HG03354 (cell line): ENCODE results near the gene PDE4B.
"Not testable (repeated sequence)": the region's sequence is repeated elsewhere in the genome, so short reads cannot be mapped to it uniquely, and the experiment has no call there.

Experiments
- ATAC-seq: cut with Tn5 transposase; IDR thresholded peaks from one replicate; pipeline ENCODE4 v1.9.1; 2021; ENCODE audit warnings: mild to moderate bottlenecking; ENCODE audit not compliant: unreplicated experiment, poor library complexity, severe bottlenecking

The PDE4B gene

DNA sequence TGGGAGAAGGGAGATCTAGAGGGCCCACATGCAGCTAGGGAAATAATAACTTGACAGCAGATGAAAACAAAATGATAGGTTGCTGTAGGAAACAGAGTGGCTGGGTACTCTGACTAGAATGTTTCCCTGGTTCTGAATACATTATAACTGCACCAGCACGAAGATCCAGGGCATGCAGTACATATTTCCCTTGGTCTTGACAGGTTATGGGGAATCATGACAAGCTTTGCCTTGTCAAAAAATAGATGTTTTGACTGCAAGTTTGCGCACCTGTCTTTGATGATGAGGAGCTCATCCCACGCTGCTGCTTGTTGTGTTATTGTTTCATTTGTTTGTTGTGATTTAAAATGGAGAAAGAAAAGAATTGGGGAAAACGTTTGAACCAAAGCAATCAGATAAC, 292.9 kb downstream of the PDE4B start:
- ATAC-seq, result no peak

DNA sequence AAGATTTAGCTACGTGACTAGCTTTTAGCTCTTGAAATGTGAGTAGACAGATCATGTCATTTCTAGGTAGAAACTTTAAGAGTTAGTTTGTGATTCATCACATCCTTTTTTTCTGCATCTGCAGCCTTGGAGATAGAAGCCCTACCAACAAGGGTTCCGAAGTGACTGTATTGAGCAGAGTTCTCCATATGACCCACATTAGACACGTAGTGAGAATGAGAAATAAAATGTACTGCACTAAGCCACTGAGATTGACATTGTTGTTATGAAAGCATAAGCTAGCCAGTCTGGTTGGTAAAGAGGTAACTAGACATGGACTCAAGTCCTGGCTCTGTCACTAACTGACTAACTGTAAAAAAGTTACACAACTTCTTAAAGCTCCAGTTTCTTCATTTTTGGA, 296.1 kb downstream of the PDE4B start:
- ATAC-seq, result no peak

DNA sequence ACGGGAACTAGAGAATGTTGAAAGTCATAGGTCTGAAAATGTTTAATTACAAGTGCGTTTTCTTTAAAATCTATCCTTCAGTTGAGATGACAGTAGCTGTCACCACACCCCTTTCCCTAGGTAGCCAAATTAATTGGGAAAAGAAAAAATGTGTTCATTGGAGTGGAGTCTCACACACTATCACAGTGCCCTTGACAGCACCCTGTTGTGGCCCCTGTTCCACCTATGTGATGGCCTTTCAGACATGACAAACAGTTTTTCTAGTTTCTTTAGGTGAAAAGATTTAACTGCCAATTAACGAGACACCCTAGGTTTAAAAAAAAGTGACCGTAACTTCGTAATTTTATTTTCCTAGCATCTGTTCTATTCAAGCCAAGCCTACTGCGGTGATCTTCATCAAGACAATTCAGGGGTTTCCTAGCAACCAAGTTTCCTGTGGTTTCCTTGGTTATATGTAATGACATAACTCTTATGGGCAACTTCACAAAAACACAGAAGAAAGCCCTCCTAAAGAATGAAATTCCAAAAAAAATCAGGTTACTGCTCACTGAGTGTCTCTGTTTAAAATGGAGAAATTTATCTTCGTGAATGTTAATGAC, 298.3 kb downstream of the PDE4B start:
- ATAC-seq, result no peak

DNA sequence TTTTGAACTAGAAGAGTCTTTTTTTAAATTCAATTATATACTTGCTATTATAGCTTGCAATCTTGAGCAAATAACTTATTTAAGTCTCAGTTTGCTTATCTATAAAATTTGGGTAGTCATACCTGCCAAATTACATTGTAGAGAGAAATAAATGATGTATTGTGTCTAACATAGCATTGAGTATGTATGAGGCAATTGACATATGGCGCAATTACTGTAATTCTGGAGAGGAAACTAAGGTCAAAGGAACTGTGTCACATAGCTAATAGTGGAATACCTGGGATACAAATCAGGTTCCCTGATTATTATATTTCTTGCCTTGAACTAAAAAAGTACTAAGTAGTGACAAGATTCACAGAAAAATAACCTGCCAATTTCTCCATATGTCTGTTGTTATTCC, 302.5 kb downstream of the PDE4B start:
- ATAC-seq, result no peak

DNA sequence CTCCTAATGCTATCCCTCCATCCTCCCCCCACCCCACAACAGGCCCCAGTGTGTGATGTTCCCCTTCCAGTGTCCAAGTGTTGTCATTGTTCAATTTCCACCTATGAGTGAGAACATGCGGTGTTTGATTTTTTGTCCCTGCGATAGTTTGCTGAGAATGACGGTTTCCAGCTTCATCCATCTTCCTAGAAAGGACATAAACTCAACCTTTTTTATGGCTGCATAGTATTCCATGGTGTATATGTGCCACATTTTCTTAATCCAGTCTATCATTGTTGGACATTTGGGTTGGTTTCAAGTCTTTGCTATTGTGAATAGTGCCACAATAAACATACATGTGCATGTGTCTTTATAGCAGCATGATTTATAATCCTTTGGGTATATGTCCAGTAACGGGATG, 308.3 kb downstream of the PDE4B start:
- not testable (repeated sequence) for ATAC-seq

DNA sequence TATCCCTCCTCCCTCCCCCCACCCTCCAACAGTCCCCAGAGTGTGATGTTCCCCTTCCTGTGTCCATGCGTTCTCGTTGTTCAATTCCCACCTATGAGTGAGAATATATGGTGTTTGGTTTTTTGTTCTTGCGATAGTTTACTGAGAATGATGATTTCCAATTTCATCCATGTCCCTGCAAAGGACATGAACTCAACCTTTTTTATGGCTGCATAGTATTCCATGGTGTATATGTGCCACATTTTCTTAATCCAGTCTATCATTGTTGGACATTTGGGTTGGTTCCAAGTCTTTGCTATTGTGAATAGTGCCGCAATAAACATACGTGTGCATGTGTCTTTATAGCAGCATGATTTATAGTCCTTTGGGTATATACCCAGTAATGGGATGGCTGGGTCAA, 311.4 kb downstream of the PDE4B start:
- ATAC-seq, result not testable (repeated sequence)

DNA sequence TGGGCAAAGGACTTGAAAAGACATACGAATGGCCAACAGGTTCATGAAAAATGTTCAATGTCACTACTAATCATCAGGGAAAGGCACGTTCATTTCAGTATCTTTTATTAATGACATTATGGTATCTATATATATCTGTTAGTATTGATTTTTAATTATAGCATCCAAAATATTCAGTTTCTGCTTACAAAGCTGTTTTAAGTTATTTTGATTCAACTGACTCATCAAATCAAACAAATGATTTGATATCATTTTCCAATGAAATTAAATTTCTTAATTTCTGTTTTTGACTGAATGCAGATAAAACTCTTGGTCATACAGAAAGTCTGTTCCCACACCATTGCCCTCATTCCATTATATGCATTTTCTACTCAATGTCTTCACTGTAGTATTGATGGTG, 315.9 kb downstream of the PDE4B start:
- ATAC-seq, result no peak

DNA sequence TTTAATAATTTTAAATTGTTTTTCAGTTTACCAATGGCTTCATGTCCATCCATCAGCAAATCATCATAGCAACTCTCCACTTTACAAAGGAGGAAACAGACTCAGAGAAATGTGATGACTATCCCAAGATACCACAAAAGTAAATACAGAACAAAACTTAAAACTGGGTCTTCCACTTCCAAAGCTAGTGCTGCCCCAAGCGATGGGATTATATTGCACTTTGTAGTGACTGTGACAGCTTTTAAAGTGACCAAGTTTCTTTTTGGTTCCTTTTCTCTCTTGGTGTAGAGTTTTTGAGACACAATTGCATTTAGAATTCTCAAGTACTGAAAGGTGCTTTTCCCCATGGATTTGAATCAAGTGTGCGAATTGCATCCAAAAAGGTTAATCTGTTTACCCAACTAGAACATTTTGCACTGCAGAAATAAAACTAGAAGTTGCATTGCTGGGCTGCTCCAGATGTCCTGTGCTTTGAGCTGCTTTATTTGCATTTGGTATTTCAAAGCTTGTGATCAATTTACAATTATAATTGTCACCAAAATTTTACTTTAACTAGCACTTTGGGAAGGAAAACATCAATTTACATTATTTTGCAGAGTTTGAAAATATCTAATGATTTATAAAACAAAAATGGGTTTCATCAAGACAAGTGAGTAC, 320.2 kb downstream of the PDE4B start:
- no peak for ATAC-seq

DNA sequence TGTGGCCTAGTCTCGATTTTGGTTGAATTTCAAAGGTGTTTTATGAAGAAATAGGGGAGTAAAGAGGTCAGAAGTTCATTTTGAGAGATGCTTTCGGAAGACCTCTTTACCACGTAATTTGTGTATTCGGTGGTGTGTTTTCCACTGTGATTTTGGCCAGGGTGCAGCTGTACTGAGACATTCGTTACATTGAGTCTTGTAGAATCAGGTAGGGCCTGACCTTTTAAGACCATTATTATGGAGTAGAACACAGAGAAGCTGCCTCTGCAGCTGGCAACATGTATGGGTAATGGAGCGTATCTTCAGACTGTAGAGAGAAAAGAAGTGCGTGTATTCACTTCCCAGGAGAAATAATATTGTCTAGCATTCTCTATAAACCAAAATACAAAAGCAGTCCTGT, 326.5 kb downstream of the PDE4B start:
- ATAC-seq, result peak; percentile 62

DNA sequence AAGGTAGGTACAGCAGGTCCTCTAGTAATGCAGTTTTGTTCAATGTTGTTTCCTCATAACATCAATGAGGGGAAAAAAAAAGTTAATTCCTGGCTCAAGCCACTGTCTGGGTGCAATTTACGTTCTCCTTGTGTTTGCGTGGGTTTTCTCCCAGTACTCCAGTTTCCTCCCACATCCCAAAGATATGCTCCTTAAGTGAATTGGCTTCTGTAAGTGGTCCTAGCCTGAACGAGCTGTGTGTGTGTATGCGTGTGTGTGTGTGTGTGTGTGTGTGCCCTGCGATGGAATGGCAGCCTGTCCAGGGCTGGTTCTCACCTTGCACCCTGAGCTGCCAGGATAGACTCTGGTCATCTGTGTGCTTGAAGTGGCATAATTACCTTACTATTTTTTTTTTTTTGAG, 332.0 kb downstream of the PDE4B start:
- no peak for ATAC-seq

DNA sequence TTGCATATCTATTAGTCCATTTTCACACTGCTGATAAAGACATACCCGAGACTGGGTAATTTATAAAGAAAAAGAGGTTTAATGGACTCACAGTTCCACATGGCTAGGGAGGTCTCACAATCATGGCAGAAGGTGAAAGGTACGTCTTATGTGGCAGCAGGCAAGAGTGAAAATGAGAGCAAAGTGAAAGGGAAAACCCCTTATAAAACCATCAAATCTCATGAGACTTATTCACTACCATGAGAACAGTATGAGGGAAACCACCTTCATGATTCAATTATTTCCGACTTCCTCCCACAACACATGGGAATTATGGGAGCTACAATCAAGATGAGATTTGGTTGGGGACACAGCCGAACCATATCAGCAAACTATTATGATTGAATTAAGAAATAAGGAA, 335.9 kb downstream of the PDE4B start:
- ATAC-seq, result not testable (repeated sequence)

DNA sequence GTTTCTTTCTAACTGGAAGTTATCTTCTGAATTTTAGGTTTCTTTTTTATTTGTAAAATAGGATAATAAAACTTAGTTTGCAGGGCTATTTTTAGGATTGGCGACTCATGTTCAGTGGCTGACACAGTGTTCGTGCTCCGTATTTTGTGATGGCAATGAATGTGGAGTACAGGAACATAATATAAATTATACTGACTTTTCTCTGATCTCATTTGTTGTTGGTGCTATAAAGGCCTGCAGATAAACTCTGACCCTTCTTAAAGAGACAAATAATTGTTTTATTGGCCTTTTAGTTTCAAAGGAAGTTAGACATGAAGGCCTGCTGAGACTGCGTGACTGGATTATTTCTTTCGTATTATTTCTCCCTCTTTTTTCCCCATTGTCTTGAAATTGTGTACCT, 339.6 kb downstream of the PDE4B start:
- ATAC-seq, result no peak

DNA sequence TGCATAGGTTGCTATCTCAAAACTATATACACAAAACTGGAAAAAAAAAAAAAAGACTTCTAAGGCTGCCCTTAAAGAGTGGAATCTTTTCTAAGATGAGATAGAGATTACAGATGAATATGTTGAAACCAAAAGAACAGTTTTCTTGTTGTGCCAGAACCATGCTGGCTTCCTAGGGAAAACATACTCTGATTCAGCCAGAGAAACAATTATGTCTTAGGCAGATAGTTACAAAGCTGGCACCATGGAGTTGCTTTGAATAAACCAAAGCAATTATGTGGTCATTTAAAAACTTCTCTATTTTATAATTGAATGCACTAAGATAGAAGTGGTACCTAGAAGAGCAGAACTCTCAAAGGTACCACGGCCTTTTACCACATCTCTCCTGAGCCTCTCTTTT, 341.3 kb downstream of the PDE4B start:
- ATAC-seq, result no peak

DNA sequence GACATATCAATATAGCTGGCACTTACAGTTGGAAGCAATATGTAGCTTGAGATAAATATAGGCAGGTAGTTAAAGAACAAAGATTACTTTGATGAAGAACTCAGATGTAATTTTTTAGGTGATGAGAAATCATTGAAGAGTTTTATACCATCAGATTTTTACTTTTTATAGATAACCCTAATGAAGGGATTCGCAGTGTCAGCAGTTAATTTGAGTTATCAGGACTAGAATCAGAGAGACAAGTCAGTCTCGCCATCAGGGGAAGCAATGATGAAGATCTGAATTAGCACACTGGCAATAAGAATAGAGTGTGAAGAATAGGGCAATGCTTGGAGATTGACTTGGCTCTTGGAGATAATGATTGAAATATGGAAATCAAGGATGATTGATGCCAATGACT, 342.5 kb downstream of the PDE4B start:
- no peak for ATAC-seq

DNA sequence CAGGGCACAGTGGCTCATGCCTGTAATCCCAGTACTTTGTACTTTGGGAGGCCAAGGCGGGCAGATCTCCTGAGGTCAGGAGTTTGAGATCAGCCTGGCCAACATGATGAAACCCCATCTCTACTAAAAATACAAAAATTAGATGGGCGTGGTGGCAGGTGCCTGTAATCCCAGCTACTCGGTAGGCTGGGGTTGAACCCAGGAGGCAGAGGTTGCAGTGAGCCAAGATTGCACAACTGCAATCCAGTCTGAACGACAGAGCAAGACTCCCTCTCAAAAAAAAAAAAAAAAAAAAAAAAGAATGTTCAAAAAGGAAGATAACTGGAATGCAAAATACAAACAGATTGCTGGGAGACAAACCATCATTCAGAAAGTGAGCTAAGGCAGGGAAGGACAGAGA, 343.7 kb downstream of the PDE4B start:
- not testable (repeated sequence) for ATAC-seq

DNA sequence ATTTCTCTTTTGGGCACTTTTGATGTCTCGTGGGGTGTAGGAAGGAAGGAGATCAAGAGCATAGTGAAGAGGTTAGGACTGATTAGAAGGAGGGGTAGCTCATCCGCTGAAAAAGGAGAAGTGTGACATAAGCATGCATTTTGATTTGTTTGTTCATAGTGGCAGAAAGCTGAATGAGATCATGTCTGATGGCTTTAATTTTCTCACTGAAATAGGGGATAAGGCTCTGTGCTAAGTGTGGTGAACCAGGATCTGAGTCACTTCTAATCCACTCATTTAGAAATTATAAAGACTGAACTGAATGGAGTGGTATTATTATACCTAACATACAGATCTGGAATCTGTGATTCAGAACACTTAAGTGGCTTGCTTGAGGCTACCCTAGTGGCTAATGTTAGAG, 344.5 kb downstream of the PDE4B start:
- no peak for ATAC-seq

DNA sequence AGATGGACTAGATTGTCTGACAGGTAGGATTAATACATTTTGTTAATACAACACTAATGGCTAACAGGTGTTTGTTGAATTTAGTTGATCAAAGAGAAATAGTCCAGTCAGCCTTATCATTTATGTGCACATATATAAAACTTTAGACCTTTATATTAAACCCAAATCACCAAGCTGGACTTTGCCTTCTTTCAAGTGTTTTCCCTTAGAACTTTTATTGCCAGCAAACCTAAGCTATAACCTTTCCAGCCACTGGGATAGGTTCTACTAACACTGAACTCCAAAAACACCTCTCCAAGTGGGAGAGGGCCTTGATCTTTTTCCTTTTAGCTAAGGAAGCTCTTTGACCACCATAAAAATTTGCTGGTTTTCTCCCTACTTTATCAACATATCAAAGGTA, 345.9 kb downstream of the PDE4B start:
- ATAC-seq, result no peak

DNA sequence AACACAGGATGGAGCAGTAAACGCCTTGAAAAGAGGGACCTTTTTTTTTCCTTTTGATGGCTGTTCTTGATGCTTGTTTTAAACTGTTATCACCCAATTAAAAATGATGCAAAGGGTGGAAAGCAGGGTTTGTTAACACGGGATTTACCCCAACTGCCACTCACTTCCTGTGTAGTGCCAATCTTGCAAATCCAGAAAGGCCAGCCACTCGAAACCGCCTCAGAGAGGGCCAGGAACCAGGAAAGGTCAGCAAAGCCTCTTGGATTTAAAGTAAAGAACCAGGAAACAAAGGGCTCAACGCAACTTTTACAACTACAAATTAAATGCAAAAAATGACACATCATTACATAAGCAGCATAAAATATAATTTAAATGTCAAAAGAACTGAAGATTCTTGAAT, 347.4 kb downstream of the PDE4B start:
- ATAC-seq, result no peak

DNA sequence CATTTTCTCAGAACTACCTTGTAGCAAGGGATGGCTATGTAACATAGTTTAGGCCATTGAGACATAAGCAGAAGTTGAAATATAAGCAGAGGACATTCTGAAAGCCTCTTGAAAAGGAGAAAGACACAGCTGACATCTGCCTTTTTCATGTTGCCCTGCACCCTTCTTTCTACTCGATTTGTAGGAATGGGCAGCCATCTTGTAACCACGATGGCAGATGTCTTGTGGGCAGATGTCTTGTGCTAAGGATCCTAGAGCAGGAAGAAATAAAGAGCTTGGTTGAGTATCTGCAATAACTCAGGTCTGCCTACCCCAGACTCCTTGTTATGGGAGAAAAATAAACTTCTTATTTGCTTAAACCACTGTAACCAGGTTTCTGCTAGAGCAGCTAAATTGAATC, 351.0 kb downstream of the PDE4B start:
- ATAC-seq, result no peak

DNA sequence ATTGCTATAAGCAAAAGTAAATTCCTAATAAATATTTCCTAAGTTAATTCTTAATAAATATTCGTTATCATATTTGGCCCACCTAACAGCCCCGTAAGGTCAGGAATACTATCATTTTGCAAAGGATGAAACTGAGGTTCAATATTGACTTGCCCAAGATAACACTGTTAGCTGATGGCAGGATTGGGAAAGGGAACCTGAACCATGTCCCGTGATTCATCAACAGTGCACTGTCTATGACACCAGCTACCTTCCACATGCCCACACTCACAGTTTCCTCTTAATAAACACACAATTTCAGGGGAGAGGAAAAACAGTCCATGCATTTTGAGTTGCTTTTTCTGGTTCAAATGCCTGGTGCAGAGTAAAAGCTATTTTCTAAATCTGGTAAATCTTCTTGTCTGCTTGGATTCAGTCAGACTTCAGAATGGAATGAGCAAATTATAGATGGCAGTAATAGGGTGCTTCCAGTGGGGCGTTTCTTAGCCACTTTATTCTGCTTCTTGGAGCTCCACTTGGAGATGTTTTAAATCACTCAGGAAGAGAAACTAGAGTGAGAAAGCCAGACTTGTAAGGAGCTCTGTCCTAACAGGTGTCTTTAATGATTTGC, 354.6 kb downstream of the PDE4B start:
- no peak for ATAC-seq

DNA sequence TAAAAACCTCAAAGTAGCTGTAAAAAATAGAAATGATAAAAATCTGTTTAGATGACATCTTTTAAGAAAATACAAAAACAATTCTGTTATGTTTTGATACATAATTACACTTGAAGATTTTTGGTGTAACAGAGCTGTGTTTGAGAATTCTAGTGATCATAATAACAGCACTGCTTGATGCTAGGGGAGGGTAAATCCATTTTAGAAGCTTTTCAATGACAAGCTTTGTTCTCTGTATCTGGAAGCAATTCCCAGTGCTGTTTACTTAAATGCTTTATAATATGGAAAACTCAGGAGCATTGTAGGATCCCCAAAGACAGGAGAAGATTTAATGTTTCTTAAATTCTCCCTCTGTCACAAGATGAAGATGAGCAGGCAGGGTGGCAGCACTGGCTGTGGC, 359.3 kb downstream of the PDE4B start:
- ATAC-seq, result no peak

DNA sequence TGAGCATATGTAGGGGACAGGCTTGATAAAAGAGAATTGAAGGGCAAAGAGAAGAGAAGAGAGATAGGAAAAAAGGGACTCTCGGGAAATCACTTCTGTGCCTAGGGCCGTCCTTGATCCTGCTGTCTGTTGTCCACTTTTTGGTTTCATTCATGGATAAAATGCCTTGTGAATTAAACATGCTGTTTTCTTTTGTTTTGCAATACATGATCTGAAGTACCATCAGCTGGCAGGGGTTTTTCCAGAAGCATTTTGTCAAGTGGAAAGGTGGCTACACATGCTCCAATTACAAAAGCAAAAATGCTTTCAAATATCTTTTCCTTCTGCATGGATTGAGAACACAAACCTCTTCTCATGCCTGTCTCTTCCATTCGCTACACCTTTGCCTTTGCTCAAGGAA, 361.7 kb downstream of the PDE4B start:
- no peak for ATAC-seq
